GM10266 (cell line): ENCODE results near the gene SH3BP1.

ENCODE experiments used
- DNase-seq: peaks from one replicate; pipeline ENCODE4 v3.0.0; 2012; ENCODE audit errors: extremely low spot score
- CTCF ChIP-seq: IDR thresholded peaks from 2 replicates; pipeline ENCODE4 v1.5.1; 2012; ENCODE audit warnings: mild to moderate bottlenecking, low read depth; ENCODE audit not compliant: control insufficient read depth, insufficient read depth; ENCODE audit errors: missing control alignments

The SH3BP1 gene

DNA sequence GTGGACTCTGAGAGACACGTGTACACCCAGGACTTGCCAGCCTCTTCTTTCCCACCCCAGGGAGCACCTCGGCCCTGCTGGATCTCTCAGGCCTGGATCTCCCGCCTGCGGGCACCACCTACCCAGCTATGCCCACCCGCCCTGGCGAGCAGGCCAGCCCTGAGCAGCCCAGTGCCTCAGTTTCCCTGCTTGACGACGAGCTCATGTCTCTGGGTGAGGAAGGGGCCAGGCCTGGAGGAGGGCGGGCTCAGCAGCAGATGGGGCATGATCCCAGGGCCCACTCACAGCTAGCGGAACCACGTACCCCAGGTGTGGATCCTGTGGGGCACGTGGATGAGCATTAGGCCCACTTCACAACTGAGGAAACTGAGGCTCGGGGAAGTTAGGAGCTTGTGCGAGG lies 13.7 kb upstream of the SH3BP1 start:
- no peak for TF ChIP-seq CTCF
- DNase-seq = no peak

DNA sequence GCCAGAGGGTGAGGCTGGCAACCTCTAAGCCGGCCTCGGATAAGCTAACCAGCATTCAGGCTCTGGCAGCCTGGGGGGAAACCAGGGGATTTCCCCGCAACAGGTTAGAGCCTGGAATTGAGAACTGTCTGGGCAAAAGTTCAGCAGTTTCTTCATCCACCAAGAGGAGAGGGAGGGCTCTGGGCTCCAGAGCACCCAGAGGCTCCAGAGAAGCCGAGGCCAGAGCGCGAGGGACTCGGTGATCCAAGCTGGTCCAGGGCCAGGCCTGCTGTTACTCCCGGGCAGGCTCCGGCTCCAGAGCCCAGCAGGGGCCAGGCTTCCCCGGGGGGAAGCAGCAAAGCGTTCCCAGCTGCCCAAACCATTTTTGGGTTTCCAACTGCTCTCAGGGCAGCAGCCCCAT lies 13.3 kb upstream of the SH3BP1 start:
- TF ChIP-seq CTCF = no peak
- no peak for DNase-seq

- no peak for TF ChIP-seq CTCF
- no peak for DNase-seq
These were observed 12.9 kb upstream of the SH3BP1 start for GRCh38 chr22:37626556-37627075.

GRCh38 chr22:37627121-37627520 lies 12.3 kb upstream of the SH3BP1 start:
- no peak for DNase-seq
- no peak for TF ChIP-seq CTCF

DNA sequence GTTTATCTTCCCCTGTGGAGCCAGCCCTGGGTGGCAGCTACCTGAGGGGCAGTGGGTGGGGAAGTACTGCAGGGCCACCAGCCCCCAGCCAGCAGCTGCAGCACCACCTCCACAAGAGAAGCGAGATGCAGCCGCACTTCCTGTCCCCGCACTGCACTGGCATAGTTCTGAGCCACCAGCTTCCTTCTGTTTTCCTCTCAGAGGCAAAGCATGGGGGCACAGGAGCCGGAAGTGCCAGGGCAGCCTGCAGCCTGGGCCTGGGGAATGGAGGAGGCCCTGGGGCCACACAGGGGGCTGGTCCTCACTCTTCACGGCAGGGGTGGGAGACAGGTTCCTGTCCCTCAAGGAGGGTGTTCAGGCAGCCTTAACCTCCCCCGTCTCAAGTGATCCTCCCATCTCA lies 11.9 kb upstream of the SH3BP1 start:
- DNase-seq = no peak
- TF ChIP-seq CTCF = no peak

DNA sequence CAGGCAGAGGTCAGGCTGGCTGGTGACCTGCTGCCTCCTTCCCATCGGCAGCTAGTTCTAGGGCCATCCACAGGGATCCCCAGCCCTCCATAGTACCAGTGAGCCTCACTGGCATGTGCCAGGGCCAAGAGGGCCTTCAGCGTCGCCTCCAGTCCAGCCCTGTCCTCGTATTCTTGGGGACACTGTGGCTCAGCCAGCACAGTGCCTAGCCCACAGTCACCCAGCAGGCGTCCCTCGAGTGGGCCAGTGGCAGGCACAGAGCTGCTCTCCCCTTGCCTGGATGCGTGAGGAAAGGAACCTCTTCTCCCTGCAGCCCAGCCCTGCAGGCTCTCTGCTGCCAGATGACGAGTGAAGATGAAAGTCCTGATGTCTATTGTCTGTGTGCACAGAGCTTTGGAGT lies 10.6 kb upstream of the SH3BP1 start:
- DNase-seq = no peak
- no peak for TF ChIP-seq CTCF

DNA sequence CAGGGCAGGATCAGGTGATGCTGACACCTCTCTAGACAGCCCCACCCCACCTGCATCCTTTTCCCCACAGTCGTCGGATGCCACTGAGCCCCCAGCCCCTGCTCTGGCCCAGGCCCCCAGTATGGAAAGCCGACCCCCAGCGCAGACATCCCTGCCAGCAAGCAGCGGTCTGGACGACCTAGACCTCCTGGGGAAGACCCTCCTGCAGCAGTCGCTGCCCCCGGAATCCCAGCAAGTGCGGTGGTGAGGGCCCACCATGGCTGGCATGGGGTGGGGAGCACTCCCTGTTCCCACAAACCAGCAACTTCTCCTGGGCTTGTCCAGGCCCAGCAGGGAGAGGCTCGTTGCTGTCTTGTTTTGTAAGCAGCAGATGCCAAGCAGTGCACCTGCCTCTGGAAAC lies 9.5 kb upstream of the SH3BP1 start:
- TF ChIP-seq CTCF = no peak
- DNase-seq = no peak
